Activated CD8-positive, alpha-beta T cell treated with anti-CD3 and anti-CD28 coated beads for 36 hours (primary cell): Measurements from ENCODE around the gene PNMA8C. TPM values are rescaled to one million over a fixed set of nuclear protein-coding genes. Genes with fewer than 3 reads are reported as not detected.

Experiments
- ATAC-seq: fragments of 200-7000 bp; cut with Tn5 transposase; one replicate; pipeline ENCODE4 v1.10.0; 2021; ENCODE audit warnings: mild to moderate bottlenecking, moderate library complexity
- CTCF ChIA-PET: fragments of 350-600 bp; sonication (Branson Sonifier 250); formaldehyde crosslinking; loops from one replicate; lab custom pipeline; 2021; ENCODE audit warnings: antibody characterized with exemption; lab: Charles Lee
- POLR2A ChIA-PET: fragments of 350-600 bp; sonication (Branson Sonifier 250); formaldehyde crosslinking; loops from one replicate; lab custom pipeline; 2021; ENCODE audit warnings: antibody characterized with exemption; lab: Charles Lee
- DNase-seq: peaks from one replicate; pipeline ENCODE4 v3.0.0-alpha.2; 2020
- H3K27ac Mint-ChIP-seq: one replicate; pipeline ENCODE4 v1.8.0; 2021; ENCODE audit warnings: mild to moderate bottlenecking, mixed read lengths
- H3K27me3 Mint-ChIP-seq: one replicate; pipeline ENCODE4 v1.8.0; 2021; ENCODE audit warnings: mixed read lengths
- H3K36me3 Mint-ChIP-seq: one replicate; pipeline ENCODE4 v1.8.0; 2021; ENCODE audit warnings: low read depth, mixed read lengths
- H3K4me1 Mint-ChIP-seq: one replicate; pipeline ENCODE4 v1.8.0; 2021; ENCODE audit warnings: low read depth, mixed read lengths
- H3K4me3 Mint-ChIP-seq: one replicate; pipeline ENCODE4 v1.8.0; 2021; ENCODE audit warnings: mild to moderate bottlenecking, moderate library complexity, mixed read lengths
- H3K9me3 Mint-ChIP-seq: one replicate; pipeline ENCODE4 v1.8.0; 2021; ENCODE audit warnings: mixed read lengths
- intact Hi-C: fragments of 100-400 bp; cut with micrococcal nuclease; formaldehyde crosslinking; loops from one replicate; pipeline ENCODE4 v1.10.0; 2022
- total RNA-seq, 2 experiments: library from RNA; stranded (reverse); gene quantifications; one replicate each; pipeline ENCODE4 v1.2.3, GENCODE V29; 2021
- TF ChIP-seq, protein P1 (sequence below): fragments of 200-600 bp; IDR thresholded peaks from one replicate; pipeline ENCODE4 v1.8.0; 2022; ENCODE audit warnings: antibody characterized with exemption, mild to moderate bottlenecking

Gene PNMA8C
- total RNA-seq, 2 experiments from 2014 or later: not detected

GRCh38 chr19:46456930-46457329 lies 28.2 kb upstream of the PNMA8C start:
- ATAC-seq (no peak), DNase-seq (no peak)
- H3K9me3 Mint-ChIP-seq: no peaks in the 10 kb centered on the region
- H3K4me1 Mint-ChIP-seq: no peaks in the 10 kb centered on the region
- no peak overlapping the region for H3K4me3 Mint-ChIP-seq
- no peaks in the 10 kb centered on the region for H3K36me3 Mint-ChIP-seq
- ChIA-PET CTCF (interaction anchor here (0.8 to 1.2 kb wide), 2 partner anchors 32 to 57 kb away, joined by 3 read pairs; no protein-coding TSS in a partner anchor), POLR2A (interaction anchor here (0.6 kb wide), 1 partner anchor 715 kb away, joined by 5 read pairs; no protein-coding TSS in a partner anchor)
- H3K27ac Mint-ChIP-seq: no peak overlapping the region
- TF ChIP-seq, protein P1, sequence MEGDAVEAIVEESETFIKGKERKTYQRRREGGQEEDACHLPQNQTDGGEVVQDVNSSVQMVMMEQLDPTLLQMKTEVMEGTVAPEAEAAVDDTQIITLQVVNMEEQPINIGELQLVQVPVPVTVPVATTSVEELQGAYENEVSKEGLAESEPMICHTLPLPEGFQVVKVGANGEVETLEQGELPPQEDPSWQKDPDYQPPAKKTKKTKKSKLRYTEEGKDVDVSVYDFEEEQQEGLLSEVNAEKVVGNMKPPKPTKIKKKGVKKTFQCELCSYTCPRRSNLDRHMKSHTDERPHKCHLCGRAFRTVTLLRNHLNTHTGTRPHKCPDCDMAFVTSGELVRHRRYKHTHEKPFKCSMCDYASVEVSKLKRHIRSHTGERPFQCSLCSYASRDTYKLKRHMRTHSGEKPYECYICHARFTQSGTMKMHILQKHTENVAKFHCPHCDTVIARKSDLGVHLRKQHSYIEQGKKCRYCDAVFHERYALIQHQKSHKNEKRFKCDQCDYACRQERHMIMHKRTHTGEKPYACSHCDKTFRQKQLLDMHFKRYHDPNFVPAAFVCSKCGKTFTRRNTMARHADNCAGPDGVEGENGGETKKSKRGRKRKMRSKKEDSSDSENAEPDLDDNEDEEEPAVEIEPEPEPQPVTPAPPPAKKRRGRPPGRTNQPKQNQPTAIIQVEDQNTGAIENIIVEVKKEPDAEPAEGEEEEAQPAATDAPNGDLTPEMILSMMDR: no peak
- H3K27me3 Mint-ChIP-seq: peaks cover 16% of the 10 kb centered on the region
- intact Hi-C loops: no loop called here

GRCh38 chr19:46454244-46454643 lies 25.5 kb upstream of the PNMA8C start:
- no peak for ATAC-seq
- Mint-ChIP-seq H3K36me3 (peaks cover 1% of the 10 kb centered on the region), H3K4me1 (no peaks in the 10 kb centered on the region), H3K27me3 (peaks cover 17% of the 10 kb centered on the region), H3K9me3 (peaks cover 7% of the 10 kb centered on the region), H3K4me3 (no peak overlapping the region), H3K27ac (no peak overlapping the region)
- CTCF ChIA-PET: no interaction called here
- no peak for DNase-seq
- intact Hi-C loops: no loop called here
- POLR2A ChIA-PET: no interaction called here
- TF ChIP-seq, protein P1: no peak

- H3K4me1 Mint-ChIP-seq: no peaks in the 10 kb centered on the region
- peaks cover 1% of the 10 kb centered on the region for H3K36me3 Mint-ChIP-seq
- ChIA-PET CTCF (no interaction called here), POLR2A (no interaction called here)
- peaks cover 8% of the 10 kb centered on the region for H3K9me3 Mint-ChIP-seq
- intact Hi-C loops: no loop called here
- H3K27me3 Mint-ChIP-seq: peaks cover 17% of the 10 kb centered on the region
- no peak for ATAC-seq
- H3K27ac Mint-ChIP-seq: no peak overlapping the region
- TF ChIP-seq, protein P1: no peak
- no peak overlapping the region for H3K4me3 Mint-ChIP-seq
- no peak for DNase-seq
Observed at GRCh38 chr19:46453661-46454060, 24.9 kb upstream of the PNMA8C start.

GRCh38 chr19:46452186-46452585 lies 23.4 kb upstream of the PNMA8C start:
- peaks cover 14% of the 10 kb centered on the region for H3K27me3 Mint-ChIP-seq
- ATAC-seq (no peak), DNase-seq (no peak)
- peaks cover 8% of the 10 kb centered on the region for H3K9me3 Mint-ChIP-seq
- peaks cover 1% of the 10 kb centered on the region for H3K36me3 Mint-ChIP-seq
- POLR2A ChIA-PET: no interaction called here
- intact Hi-C loops: no loop called here
- H3K4me3 Mint-ChIP-seq: no peak overlapping the region
- TF ChIP-seq, protein P1: no peak
- H3K4me1 Mint-ChIP-seq: no peaks in the 10 kb centered on the region
- no peak overlapping the region for H3K27ac Mint-ChIP-seq
- CTCF ChIA-PET: no interaction called here

GRCh38 chr19:46451352-46451751 lies 22.6 kb upstream of the PNMA8C start:
- ChIA-PET CTCF (interaction anchor here (0.7 kb wide), 1 partner anchor 55 kb away, joined by 3 read pairs; no protein-coding TSS in a partner anchor), POLR2A (interaction anchor here (0.6 kb wide), 1 partner anchor 17 kb away, joined by 3 read pairs; no protein-coding TSS in a partner anchor)
- no peaks in the 10 kb centered on the region for H3K4me1 Mint-ChIP-seq
- peaks cover 15% of the 10 kb centered on the region for H3K27me3 Mint-ChIP-seq
- DNase-seq (no peak), ATAC-seq (no peak)
- no peak overlapping the region for H3K27ac Mint-ChIP-seq
- peaks cover 1% of the 10 kb centered on the region for H3K36me3 Mint-ChIP-seq
- H3K9me3 Mint-ChIP-seq: peaks cover 8% of the 10 kb centered on the region
- TF ChIP-seq, protein P1: no peak
- H3K4me3 Mint-ChIP-seq: no peak overlapping the region
- intact Hi-C loops: no loop called here
